Dedifferentiated amniotic fluid mesenchymal stem cell (primary cell): ENCODE results near the gene MOB3C.

ENCODE experiments used
- DNase-seq: peaks from one replicate; pipeline ENCODE4 v3.0.0-alpha.2; 2016; ENCODE audit errors: extremely low spot score

Gene MOB3C

DNA sequence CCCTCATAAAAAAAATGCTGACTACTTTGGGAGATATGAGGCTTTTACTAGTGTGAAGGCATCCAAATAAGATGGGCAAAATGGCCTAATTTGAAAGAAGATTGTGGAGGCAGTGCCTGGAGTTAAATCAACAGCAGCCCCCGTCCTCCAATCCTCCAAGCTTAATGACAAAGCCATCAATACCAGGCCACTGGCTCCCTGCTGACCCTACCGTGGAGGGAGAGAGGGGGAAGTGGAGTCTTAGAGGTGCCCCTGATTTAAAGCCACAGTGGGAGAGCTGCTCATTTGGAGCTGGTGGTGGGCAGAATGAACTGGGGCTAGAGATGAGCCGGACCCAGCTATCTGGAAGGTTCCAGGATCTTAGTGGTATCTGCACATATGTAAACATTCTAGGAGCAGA, 40.8 kb downstream of the MOB3C start:
- no peak for DNase-seq

DNA sequence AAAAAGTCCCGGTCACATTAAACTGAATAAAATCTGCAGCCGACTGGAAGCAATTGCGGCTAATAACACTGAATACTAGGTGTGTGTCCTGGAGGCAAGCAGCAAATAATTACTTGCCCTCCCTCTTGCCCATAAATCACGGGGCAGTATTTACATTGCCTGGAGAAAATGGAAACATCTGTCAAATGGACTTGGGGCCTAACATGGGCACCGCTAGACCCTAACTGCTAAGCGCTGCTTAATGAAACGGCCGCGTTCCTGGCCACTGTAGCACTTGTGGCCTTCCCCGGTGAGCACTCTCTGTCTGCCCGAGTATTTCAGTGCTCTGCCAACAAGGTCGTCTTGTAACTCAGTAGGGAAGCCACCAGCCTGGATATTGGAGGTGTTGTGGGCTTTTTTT, 41.3 kb downstream of the MOB3C start:
- no peak for DNase-seq

DNA sequence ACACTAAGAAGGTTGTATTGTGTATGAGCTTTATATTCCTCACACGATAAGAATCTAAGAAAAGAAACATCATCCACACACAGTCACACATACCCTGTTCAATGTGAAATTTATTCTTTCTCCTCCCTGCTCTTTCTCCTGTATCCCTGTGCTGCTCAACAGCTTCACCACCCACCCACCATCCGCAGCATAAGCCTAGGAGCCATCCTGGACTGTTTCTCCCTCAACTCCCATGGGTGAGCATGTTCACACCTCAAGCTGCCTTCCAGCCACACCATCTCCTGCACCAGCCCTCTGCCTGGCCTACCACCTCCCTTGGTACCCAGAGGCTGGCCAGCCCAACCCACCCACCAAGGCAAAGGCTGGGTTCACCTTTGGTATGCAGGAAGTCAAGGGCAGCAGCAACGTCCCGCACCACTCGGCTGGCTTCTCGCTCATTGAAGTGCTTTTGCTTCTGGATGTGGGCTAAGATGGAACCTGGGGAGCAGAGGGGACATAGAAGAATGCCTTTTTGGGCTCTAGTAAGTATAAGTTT, 44.9 kb downstream of the MOB3C start:
- DNase-seq: no peak

DNA sequence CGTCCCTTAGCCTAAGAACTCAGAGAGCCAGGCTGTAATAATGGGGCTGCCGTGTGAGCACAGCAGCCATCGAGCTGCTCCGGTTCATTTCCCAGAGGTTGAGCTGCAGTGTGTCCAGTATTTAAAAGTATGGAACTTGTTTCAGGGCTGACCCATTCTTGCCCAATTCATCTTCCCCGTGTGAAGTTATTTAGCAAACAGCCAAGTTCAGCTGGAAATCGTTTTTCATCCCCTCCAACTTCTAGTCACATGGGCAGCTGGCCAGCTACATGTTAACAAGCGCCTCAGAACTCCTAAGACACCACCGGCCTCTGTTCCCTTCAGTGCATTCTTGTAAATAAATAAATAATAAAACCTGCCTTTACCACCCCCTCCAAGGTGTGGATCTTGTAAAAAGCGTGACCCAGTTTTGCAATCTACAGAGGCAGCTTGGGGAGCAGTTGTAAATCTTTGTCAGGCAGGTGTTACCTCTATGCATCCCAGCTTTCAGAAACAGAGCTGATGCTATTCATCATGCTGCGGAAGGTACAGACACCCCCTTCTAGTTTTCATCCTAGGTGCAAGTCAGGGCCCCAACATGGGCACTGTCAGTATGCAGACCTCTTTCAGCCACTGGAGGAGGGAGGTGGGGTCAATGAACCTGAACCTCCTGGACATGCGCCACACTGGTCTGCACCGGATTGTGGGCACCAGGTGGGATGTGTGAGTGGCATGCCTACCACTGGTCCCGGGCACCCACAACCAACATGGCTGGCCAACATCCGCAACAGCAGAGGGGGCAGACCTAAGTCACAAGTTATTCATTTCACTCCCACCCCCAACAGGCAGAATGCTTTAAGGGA, 46.5 kb downstream of the MOB3C start:
- DNase-seq: no peak

DNA sequence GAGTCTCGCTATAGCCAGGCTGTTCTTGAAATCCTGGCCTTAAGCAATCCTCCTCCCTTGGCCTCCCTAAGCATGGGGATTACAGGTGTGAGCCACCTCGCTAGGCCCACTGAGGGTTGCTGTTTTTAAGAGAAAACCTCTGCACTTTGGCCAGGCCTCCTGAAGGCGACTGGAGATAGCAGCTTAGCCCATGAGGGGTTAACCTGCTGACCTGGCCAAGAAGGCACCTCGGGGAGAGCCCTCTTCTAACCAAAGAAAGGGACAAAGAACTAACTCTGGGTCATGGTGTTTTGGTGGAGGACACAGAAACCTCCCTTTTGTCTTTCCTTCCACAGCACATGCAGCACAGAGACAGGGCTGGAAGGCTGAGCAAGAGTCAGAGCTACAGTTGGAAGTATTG, 47.5 kb downstream of the MOB3C start:
- DNase-seq: no peak

DNA sequence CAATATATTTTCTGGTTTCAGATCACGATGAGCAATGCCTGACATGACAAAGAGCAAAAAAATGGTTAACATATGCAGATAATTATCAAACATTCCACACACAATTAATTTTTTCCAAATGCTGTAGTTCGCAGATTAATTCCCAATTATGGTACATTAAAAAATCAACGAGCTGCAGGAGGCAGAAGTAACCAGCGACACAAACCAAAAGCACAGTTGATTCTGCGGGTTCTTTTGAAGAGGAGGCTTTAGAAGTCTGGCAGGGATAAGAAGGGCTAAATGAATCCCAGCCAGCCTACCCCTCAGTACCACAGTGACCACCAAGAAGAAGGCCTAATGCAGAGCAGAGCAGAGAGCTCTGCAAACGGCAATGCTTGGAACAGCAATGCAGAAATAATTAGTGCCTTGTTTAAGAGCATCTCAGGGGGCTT, 48.1 kb downstream of the MOB3C start:
- DNase-seq: no peak

DNA sequence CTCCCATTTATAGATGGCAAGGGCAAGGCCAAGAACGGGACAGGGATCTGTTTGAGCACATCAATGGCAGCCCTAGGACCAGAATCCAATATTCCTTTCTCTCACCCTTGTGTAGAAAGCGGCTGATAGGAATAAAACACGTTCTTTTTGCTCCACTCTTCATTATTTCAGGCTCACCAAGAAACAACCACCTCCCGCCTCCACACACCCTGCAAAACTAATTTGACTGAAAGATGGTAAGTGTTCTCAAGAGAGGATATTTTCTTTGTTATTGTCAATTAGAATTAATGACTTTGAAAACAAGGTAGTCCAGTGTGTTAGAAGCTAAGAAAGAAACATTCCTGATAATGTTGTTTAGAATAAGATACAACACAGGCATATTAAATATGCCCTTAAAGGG, 53.3 kb downstream of the MOB3C start:
- DNase-seq: no peak

DNA sequence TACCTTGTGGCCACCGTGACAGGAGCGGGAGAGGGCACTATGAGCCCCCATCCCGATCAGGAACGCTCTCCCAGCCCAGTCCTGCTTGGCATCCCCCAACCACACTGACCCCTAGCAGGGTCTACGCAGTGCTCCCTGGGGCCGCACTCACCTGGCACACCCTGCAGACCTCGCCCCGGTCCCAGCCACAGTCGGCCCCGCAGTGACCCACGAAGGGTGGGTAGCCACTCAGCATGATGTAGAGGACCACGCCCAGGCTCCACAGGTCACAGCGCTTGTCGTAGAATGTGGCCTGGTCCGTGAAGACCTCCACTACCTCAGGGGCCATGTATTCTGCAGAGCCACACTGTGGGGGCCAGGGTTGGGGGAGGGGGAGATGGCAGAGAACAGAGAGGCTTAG, 54.1 kb downstream of the MOB3C start:
- no peak for DNase-seq

DNA sequence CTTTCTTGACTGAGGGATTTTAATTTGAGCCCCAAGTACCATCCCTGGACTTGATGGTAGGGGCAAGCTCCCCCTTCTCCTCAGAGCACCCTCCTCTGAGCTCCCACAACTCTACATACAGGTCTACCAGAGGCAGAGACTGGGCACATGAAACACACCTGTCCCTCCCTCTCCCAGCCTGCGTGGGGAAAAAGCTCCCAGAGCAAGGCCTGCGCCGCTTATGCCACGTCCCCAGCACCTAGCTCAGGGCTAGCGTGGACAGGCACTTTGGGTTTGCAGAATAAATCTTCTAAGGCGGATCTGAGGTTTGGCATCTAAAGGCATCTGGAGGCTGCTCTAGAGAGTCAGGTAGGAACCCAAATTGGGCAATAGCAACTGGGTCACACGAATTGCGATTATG, 57.6 kb downstream of the MOB3C start:
- no peak for DNase-seq

DNA sequence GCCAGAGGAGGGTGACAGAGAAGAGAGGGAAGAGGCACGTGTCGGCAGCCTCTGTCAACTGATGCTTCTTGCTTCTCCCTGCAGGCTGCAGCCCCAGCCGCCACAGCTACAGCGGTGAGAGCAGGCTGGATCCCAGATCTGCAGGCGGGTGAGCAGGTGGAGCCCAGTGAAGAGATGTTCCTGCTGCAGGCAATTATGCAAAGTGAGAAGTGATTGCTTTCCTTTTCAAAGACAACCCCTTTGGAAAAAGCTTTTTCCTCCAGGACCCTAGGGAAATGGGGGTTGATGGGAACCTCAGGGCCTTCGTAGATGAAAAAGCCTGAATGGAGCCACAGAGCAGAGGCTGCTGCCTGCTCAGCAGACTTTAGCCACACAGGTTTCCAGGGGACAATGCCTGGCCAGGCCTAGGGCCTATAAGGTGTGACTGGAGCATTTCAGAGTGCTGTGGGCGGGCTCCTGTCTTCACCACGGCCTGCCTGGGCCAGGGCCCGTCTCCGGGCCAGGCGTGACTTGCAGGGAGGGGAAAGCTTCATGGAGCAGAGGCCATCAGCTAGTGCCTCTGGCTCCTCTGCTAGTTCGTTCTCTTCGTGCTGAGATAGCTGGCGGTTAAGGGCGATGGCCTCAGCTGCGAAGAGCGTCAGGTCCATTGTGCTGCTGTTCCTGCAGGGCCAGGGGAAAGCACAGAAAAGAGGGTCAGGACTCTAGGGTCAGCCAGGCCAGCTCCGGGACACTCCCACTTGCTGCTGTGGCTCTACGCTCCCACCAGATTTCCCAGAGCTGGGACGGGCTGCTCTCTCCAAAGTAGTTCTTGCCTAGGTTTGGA, 58.3 kb downstream of the MOB3C start:
- no peak for DNase-seq
